ENCODE results near the gene CD93.

The CD93 gene

DNA sequence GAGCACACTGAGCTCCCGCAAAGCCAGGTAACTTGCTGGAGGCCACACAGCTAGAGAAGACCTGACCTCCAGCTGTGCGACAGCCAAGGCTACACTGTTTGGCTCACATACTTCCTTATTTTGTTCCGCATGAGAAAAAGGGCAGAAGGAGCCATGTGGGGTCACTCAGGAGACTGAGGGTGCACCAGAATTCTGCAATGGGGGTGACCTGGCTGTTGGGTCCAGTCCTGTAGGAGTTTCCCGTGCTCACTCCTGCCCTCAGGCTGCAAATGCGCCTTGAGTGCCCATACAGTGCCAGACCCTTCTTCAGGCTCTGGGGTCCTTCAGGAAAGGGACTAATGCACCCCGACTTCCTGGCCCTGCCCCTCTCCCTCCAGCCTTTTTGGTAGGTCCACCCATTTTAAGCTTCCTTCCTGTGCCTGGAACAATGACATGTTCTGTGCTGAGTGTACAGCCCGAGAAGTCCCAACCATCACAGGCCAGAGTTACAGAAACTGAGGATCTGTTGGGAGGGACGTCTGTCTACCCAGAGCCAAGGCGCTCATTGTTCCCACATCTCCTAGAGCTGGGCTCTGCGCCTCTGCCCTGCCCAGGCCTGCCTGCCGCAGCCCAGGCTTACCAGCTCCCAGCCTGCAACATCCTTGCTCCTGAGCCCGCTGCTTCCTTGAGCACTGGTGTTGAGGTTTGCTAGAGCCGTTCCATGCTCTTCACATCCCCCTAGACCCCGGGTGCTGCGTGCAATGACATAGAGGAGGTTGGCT, 33.5 kb upstream of the CD93 start:
- no peak for DNase-seq

DNA sequence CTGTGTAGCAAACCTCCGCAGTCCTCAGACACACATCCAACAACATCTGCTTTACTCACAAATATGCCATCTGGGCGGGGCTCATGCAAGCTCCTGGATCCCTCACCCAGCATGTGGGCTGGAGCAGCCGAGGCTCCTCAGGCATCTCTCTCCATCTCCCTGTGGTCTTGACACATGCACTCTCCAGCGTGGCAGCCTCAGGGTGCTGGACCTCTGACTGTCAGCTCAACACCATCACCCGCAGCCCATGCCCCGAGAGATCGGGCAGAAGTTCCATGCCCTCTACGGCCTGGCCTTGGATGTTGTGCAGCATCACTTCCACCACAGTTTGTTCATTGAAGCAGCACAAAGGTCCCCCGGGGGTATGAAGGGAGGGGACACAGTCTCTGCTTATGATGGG, 32.6 kb upstream of the CD93 start:
- DNase-seq, result no peak

DNA sequence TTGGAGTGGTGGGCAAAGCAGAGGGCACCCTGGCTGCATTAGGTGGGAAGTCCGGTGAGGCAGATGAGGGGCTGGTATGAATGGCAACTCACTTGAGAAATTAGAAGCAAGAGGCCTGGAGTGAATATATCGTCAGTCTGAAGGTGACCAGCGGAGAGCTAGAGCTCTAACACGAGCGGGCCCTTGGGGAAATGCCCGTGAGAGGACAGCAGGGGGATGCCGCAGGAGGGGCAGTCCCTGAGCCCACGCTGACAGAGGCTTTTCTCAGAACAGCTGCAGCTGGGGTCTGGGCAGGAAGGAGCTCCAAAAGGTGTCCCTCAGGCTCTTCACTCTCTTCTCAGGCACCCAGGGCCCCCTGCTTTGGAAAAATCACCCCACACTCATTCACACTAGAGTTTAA, 32.0 kb upstream of the CD93 start:
- DNase-seq, result no peak

DNA sequence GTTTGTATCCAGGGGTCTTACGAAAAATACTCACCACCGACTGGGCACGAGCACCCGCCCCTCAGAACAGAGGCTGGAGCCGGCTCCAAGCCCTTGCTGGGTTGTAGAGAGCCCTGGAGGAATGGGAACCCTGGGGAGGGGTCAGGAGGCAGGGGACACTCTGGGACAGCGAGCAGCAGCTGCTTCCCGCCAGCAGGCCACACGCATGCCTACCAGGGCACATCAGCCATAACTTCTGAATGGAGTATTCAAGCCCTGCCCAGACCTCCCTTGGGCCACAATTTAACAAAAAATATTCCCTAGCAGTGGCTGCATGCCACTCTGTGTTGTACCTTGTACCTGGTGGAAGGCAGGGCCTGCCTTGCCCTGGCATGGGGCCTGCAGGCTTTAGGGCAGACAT, 31.6 kb upstream of the CD93 start:
- no peak for DNase-seq

DNA sequence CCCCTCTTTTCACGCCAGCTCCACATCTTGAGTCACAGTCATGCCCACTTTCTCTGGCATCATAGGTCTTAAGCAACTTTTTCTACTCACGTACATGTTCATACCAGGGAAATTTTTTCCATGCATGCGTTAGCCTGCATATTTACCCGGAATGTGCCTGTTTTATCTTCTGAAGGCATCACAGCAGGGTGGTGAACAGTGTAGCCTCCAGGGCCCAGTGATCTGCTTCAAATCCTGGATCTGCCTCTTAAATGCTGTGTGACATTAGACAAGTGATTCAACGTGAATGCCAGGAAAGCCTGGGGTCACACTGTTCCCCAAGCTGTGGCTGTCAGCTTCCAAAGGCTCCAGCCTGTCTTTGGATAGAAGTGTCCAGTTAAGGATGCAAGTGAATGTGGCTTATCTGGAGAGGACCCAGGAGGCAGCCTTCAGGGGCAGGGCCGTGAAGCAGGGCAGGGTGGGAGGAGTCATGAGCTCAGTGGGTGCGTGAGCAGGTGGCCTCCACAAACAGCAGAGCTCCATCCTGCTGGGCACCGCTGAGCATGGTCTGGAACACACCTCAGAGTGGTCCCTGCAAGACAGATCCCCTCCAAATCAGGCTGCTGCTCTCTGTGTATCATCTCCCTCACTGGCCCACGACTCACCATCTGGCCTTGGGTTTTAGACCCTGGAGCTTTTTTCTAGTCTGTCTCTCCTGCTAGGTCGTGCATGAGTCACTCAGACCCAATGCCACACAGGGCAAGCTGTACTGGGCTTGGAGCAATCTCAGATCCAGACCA, 30.4 kb upstream of the CD93 start:
- no peak for DNase-seq

DNA sequence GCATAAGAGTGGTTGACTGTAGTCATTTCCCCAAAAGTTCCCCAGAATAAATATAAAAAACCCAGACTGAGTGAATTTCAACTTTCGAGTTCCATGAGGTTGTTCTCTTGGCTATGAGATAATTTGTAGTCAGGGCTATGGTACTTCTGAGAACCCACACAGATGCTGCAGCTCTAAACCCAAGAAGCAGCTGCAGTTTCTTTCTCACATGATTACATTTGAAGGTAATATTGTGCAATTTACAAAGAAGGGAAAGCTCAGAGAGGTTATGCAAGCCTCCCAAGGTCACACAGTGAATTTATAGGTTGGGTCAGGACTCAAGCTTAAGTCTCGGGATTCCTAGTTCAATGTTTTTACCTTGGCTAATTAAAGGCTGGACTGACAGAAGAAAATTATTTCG, 29.7 kb upstream of the CD93 start:
- DNase-seq, result no peak

DNA sequence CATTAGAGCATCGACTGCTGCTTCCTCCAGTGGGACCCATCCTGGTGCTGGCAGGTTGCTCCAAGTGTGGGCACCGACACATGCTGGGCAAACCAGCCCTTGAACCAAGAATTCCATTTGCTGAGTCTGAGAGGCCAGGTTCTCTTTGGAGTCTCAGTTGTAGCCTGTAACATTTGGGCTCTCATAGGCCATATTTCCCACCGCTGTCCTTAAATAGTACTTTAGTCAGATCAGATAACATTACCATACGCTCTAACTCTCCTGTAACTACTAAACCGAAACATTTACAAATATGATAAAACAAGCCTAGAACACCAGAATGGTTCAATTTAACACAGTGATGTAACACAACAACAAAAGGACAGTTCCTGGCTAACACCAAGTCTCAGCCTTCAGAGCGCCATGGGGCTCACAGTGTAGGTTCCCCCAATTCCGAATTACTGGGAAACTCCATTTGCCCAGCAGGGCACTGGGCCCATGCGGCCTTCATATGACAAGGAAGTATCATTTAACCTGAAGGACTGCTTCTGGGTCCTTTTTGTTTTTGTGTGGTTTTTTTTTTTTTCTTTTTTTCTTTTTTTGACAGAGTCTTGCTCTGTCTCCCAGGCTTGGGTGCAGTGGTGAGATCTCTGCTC, 28.4 kb upstream of the CD93 start:
- DNase-seq, result no peak

DNA sequence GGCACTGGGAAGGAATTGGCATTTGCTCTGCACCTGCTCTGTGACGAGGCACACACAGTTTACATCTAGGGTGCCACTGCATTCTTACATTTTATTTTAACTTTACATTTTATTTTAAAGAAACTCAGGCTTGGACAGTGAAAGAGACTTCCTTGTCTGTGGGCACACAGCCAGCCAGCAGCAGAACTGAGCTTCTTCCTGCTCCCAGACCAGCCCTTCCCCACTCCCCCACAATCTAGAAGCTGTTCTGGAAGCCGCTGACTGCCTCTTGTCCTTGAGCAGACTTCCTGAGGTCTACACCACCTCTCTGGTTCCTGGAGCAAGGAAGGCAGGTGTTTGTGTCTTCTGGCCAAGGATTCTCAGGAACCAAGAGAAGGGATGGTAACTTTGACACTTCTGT, 27.9 kb upstream of the CD93 start:
- DNase-seq, result no peak

DNA sequence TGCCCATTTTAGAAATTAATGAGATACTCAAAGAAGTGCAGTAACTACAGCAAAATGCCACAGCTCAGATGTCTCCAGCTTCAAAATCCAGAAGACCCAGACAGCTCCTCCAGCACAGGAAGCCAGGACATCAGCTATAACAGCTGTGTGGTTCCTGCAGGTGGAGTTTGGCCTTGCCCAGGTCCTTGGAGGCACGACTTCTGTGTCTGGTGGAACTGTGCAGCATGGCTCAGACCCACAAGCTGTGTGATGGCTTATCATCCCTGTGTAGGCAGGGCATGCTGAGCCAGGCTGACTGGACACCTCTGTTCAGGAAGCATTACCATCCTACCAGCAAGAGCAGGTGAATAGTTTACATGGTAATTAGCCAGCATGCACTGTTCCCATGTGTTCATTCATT, 26.5 kb upstream of the CD93 start:
- no peak for DNase-seq

DNA sequence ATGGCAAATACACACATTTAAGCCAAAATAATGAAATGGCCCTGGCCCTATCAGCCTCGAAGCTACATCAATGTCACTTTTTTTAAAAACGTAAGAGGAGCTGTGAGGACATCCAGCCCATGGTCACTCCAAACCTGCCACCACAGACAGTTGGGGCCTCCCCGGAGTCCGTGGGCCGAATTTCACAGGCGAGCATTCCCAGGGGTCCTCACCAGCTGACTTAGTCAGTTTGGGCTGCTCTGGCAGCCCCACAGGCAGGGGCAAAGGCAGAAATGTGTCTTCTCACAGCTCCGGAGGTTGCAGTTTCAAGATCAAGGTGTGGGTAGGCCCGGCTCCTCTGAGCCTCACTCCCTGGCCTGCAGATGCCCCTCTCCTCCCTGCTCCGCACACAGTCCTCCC, 25.8 kb upstream of the CD93 start:
- no peak for DNase-seq

DNA sequence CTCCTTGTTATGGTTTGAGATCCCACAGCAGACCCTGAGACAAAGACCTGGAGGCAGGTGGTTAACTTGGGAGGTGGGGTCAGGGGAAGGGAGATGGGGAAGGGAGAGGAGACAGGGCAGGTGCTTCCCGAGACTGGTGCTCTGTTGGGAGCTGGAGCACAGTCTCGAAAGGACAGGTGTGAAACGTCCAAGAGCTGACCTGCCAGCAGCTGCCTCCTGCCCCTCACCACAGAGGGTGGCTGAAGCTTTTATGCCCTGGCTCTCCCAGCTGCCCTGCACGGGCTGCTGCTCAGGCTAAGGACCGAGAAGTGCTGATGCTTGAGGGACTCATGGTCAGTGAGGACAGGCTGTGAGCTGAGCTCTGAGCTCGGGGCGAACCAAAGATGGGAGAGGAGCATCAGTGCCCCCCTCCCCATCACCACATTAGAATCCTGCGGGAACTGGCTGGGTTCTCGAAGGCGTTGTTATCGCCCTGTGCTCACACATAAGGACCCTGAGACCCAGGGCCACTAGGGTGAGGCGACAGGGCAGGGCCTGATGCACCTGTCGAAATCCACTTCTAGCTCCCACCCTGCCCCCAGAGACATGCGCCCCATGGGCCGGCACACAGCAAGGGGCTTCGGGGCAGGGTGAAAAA, 25.3 kb upstream of the CD93 start:
- DNase-seq, result no peak

DNA sequence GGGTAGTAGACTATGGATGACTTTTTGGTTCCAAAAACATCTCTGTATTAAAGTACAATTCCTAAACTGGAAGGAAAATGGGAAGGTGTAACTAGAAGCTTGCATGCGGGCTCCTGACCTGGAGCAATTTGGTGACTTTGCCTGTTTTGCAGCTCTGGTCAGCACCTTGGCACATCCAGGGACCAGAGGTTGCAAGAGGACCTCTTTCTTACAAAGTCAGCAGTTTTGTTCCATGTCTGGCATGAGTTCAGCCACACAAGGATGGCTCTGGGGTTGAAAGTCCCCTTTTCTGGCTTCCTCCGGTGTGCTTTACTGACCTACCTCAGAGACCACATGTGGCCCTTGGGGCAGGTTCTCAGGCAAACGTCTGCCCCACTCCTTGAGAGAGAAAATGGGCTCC, 22.7 kb upstream of the CD93 start:
- no peak for DNase-seq

DNA sequence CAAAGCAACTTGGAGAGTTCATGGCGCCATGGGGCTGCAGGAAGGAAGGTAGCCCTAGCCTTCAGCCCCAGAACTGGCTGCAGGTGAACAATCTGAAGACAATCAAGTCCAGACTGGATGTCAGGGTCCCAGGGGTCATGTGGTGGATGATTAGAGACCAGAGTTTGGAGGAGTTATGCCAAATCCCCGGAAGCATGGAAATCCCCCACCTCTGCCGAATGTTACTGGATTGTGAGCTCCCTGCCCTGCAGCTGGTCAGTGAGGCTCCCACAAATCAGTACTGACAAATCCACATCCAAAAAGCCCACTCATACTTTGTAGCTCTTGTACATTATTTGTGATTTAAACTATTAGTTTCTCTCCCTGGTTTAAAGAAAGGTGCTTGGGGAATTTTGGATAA, 21.3 kb upstream of the CD93 start:
- DNase-seq, result no peak

DNA sequence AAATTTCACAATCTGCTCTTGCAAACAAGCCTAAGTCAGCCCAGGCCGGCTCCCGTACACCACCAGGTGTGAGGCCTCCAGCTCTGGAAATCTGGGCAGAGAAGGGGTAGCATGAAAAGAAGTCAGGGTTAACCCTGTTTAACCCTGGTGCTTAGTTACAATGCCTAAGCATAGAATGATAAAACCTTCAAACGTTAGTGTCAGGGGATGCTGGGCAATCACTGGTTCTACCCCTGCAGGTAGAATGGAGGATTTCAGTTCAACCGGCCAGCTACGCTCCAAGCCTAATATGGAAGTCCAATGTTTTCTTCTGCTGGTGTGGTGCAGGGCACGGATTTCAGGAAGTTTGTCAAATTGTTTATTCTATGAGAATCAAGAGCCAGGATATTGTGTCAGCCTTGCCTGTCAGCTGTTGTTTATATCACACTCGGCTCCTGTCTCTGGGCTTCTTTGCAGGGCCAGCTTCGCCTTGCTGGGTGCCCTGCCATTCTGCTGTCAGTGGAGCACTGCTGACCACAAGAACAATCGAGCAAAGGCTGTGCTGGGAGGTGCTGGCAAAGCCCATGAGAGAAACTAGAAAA, 20.2 kb upstream of the CD93 start:
- no peak for DNase-seq

DNA sequence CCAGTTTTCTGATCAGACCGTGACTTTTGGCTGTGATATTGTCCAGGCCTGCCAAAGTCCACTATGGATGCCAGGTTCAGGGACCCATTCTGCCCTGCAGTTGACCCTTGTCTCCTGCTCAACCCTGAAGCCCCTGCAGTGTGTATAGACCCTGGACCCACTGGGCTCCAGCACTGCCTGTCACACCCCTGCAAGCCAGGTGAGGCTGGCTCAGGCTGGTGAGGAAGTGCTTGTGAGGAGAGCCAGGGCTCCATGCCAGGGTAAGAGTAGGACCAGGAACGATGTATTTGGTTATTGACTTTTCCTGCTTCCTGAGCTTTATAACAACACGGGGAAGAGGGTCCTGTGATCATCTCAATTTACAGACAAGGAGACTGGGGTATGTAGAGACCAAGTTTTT, 19.1 kb upstream of the CD93 start:
- DNase-seq, result no peak

DNA sequence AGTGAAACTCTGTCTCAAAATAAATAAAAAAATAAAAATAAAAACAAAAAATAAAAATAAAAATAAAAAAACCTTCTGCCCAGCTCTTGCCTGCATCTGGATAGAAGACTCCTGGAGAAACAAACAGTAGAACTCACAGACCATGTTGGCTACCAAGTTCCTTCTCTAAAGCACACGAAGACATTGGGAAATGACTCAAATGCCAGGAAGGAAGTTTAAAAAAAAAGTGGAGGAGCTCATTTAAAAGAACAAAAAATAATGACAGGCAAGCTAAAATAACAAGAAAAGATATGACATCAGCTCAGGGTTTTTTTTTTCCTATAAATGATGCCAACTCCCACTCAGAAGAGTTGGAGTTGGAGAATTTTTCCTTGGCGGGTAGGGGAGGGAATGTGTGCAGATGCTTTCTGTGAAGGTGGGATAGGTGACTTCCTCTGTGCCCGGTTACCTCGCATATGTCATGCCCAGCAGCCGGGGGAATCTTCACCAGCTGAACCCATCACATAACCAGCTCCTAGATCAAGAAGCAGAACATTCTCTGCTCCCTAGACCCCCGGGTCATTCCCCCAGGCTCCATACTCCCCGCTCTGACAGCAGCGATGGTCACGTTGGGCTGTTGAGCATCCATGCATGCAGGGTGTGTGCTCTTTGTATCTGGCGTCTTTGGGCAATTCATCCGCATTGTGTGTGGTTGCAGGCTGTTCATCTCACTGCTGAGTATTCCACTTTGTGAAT, 17.3 kb upstream of the CD93 start:
- no peak for DNase-seq

DNA sequence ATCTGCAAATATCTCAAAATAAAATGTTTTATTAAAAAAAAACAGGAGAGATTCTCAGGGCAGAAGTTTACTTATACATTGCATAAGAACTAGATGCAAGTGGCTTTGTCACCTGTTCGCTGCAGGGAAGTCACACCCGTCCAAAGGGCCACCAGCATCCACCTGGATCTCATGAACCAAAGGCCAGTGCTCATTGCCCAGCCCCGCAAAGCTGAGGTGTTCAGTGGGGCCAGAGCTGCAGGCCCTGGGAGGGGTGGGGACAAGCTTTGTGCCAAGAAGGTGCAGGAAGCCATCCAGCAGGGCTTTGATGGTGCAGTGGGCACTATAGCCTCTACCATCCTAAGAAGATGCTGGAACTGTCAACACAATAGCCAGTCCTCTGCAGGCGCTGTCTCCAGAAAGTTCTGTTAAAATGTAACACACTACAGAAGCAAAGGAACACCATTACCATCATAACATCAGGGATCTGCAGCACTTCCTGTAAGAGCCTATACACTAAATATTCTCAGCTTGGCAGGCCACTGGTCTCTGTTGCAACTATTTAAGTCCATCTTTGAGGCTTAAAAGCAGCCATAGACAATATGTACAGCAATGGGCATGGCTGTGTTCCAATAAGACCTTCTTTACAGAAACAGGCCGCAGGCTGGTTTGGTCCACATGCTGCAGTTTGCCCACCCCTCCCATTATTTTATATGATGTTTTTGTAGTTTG, 15.7 kb upstream of the CD93 start:
- DNase-seq, result no peak

DNA sequence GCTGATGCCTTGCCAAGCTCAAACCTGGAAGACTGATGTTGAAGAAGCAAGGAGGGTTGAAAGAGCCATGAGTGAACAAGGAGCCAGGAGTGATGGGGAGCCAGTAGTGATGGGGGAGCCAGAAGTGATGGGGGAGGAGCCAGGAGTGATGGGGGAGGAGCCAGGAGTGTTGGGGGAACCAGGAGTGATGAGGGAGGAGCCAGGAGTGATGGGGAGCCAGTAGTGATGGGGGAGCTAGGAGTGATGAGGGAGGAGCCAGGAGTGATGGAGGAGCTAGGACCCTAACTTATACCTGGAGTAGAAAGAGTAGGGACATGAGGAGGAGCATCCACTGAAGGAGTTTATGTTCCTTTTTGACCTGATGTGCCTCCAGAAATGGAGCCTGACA, 14.6 kb upstream of the CD93 start:
- DNase-seq, result no peak

DNA sequence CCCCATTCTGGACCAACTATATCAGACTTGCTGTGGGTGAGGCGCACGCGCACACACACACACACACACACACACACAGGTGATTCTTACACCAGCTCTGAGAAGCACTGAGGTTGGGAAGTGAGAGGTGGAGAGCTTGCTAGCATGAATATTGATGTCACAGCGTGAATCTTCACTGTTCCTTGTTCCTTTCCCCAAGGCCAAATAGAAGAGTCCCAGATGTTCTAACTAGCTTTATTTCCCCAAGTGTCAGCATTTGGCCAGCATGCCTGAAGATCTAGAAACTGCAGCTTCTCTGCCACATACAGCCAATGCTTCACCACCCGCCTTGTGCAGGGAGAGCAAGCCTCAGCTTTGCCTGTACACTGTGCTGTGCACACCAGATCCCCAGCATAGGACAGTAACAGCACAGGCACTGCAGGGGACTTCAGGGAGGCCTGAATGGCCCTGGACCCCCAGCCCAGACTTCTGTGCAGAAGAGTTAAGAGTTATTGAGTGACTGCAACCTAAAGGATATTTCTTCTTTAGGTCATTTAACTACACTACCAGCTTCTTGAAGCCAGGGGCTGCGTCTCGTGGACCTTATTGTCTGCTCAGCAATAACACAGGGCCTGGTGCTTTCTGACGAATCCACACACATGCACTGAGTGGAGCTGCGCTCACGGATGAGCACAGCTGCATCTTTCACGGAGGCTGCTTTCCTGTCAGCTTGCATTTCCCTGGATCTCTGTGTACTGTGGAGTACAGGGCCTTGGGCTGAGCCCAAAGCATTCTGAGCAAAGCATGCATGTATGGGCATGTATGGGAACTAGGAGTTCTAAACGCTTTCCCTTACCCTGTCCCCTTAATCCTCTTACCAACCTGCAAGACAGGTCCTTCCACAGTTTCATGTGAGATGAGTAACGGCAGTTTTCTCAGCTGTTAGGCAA, 13.9 kb upstream of the CD93 start:
- DNase-seq, result no peak

DNA sequence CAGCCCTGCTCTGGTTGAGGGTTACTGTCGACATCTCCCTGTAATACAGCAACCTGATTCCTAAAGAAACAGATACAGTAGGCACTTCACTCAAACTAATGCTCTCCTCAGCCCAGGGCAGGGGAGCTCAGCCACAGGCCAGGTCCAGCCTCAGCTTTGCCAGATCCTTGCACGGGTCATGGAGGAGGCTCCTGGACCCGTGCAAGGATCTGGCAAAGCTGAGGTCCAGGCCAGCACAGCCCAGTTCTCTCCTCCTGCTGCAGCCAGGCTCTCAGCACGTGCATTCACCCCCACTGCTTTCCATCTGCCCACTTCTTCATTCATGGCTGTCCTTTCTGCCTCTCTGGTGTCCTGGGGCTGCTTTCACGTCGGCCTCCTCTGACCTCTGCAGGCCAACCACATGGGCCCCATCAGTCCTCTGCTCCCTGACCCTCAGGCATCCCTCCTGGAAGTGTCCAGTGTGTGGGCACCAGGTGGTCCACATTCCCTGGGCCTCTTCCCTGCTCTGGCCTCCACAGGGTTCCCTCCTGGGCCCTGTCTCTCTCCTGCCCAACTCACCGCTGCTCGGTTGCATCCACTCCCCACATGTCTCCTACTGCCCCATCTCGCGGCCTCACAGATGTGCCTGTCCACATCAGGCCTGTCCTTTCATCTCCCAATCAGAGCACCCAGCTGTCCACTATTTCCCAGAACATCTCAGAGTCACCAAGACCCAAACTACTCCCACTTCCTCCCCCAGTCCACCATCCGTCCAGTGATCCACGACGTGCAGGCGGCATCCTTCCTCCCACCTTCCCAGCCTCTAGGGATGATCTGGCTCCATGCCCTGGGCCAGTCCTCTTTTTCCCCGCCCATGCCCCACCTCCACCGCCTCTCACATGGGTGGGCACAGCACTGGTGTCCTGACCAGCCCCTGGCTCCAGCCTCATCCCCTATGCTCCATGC, 11.8 kb upstream of the CD93 start:
- no peak for DNase-seq
